Measurements from ENCODE around the gene TBC1D9B.

The TBC1D9B gene

GRCh38 chr5:179918742-179919486 is 11.2 kb upstream of the TBC1D9B start:
- H3F3A ChIP-seq (ENCODE audit: low read depth), result no peaks in the 10 kb centered on the region
- no peaks in the 10 kb centered on the region for H3K9me3 ChIP-seq (ENCODE audit: insufficient read depth, low read depth, low read length)
- H3K4me1 ChIP-seq (ENCODE audit: insufficient read depth, low read length, poor library complexity, severe bottlenecking), result peaks cover 15% of the 10 kb centered on the region

GRCh38 chr5:179916523-179916922 is 8.8 kb upstream of the TBC1D9B start:
- H3K4me3 ChIP-seq (ENCODE audit: low read length, poor library complexity, severe bottlenecking), result no peak overlapping the region
- H3K4me2 ChIP-seq (ENCODE audit: low read depth, low read length, poor library complexity, severe bottlenecking), result no peak overlapping the region
- H3K9me3 ChIP-seq (ENCODE audit: insufficient read depth, low read depth, low read length), result no peaks in the 10 kb centered on the region
- no peaks in the 10 kb centered on the region for H3K36me3 ChIP-seq (ENCODE audit: insufficient read depth, low read length)
- no peaks in the 10 kb centered on the region for H4K20me1 ChIP-seq (ENCODE audit: insufficient read depth, low read length, poor library complexity, severe bottlenecking)
- no peaks in the 10 kb centered on the region for H3K9me2 ChIP-seq (replicated peaks; ENCODE audit: low read depth, low read length)
- H3F3A ChIP-seq (ENCODE audit: low read depth), result no peaks in the 10 kb centered on the region
- no peak for TF ChIP-seq EZH2phosphoT487 (IDR thresholded peaks at IDR 0.05; ENCODE audit: borderline replicate concordance)
- H3K27me3 ChIP-seq (ENCODE audit: insufficient read depth, low read length, poor library complexity, severe bottlenecking), result no peaks in the 10 kb centered on the region
- no peak overlapping the region for H2AFZ ChIP-seq (ENCODE audit: low read length)
- H3K9ac ChIP-seq (ENCODE audit: low read depth, low read length, poor library complexity, severe bottlenecking), result no peak overlapping the region
- H3K79me2 ChIP-seq (ENCODE audit: insufficient read depth, low read length), result no peaks in the 10 kb centered on the region
- peaks cover 10% of the 10 kb centered on the region for H3K4me1 ChIP-seq (ENCODE audit: insufficient read depth, low read length, poor library complexity, severe bottlenecking)

More at GRCh38 chr5:179918742-179919486, 11.2 kb upstream of the TBC1D9B start:
- no peaks in the 10 kb centered on the region for H4K20me1 ChIP-seq (ENCODE audit: insufficient read depth, low read length, poor library complexity, severe bottlenecking)
- H3K9me2 ChIP-seq (replicated peaks; ENCODE audit: low read depth, low read length), result no peaks in the 10 kb centered on the region
- H3K27me3 ChIP-seq (ENCODE audit: insufficient read depth, low read length, poor library complexity, severe bottlenecking), result no peaks in the 10 kb centered on the region
- H3K79me2 ChIP-seq (ENCODE audit: insufficient read depth, low read length), result no peaks in the 10 kb centered on the region
- H3K4me2 ChIP-seq (ENCODE audit: low read depth, low read length, poor library complexity, severe bottlenecking), result no peak overlapping the region
- no peaks in the 10 kb centered on the region for H3K36me3 ChIP-seq (ENCODE audit: insufficient read depth, low read length)
- TF ChIP-seq EZH2phosphoT487 (IDR thresholded peaks at IDR 0.05; ENCODE audit: borderline replicate concordance) (no peak), CTCF (conservative IDR thresholded peaks at IDR 0.05; ENCODE audit: low read length) (no peak)
- H3K9ac ChIP-seq (ENCODE audit: low read depth, low read length, poor library complexity, severe bottlenecking), result no peak overlapping the region
- no peak overlapping the region for H2AFZ ChIP-seq (ENCODE audit: low read length)
- H3K4me3 ChIP-seq (ENCODE audit: low read length, poor library complexity, severe bottlenecking), result no peak overlapping the region

DNA sequence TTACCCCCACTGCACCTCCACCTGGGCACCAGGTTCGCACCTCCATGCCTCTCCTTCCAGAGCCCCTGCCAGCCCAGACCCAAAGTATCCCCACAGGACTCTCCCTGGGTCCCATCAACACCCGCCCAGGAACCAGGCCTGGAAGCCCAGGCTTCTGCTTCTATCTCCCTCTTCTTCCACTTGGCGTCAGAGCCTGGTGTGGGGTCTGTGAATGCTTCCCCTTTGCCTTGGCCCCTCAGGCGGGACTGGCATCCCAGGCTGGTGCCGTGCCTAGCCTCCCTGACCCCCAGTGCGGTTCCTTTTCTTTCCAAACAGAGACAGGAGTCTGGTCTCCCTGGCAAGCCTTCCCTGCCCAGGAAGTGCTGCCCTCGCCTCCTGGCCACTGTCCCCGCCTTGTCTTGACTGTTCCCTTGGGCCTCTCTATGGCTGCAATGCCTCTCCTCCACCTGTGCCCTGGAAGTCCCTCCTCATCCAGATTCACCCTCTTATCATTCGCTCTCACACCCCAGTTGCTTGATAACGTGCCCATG is 7.8 kb upstream of the TBC1D9B start:
- no peaks in the 10 kb centered on the region for H3K27me3 ChIP-seq (ENCODE audit: insufficient read depth, low read length, poor library complexity, severe bottlenecking)
- H3K4me2 ChIP-seq (ENCODE audit: low read depth, low read length, poor library complexity, severe bottlenecking), result no peak overlapping the region
- TF ChIP-seq EZH2phosphoT487 (IDR thresholded peaks at IDR 0.05; ENCODE audit: borderline replicate concordance), result no peak
- no peak for TF ChIP-seq CTCF (conservative IDR thresholded peaks at IDR 0.05; ENCODE audit: low read length)
- no peaks in the 10 kb centered on the region for H3K36me3 ChIP-seq (ENCODE audit: insufficient read depth, low read length)
- no peak overlapping the region for H3K4me3 ChIP-seq (ENCODE audit: low read length, poor library complexity, severe bottlenecking)
- no peaks in the 10 kb centered on the region for H4K20me1 ChIP-seq (ENCODE audit: insufficient read depth, low read length, poor library complexity, severe bottlenecking)
- no peaks in the 10 kb centered on the region for H3K9me3 ChIP-seq (ENCODE audit: insufficient read depth, low read depth, low read length)
- H3K9ac ChIP-seq (ENCODE audit: low read depth, low read length, poor library complexity, severe bottlenecking), result no peak overlapping the region
- no peaks in the 10 kb centered on the region for H3F3A ChIP-seq (ENCODE audit: low read depth)
- peaks cover 10% of the 10 kb centered on the region for H3K4me1 ChIP-seq (ENCODE audit: insufficient read depth, low read length, poor library complexity, severe bottlenecking)
- no peaks in the 10 kb centered on the region for H3K79me2 ChIP-seq (ENCODE audit: insufficient read depth, low read length)
- no peak overlapping the region for H2AFZ ChIP-seq (ENCODE audit: low read length)
- no peaks in the 10 kb centered on the region for H3K9me2 ChIP-seq (replicated peaks; ENCODE audit: low read depth, low read length)

Data from Loucy (cell line).